CD14-positive monocyte (primary cell): ENCODE results near the gene OSTF1. TPM values are rescaled to one million over a fixed set of nuclear protein-coding genes. Genes with fewer than 3 reads are reported as not detected.
A peak's percentile ranks its signal among the peaks of the same experiment; 100 is the strongest.

Experiments used
- DNase-seq, 3 donors: peaks; one replicate each; pipeline ENCODE4 v3.0.0-alpha.2; 2011 to 2022
- H2AFZ ChIP-seq: 2 replicates; pipeline ENCODE4 v1.6.0; 2012; ENCODE audit warnings: mild to moderate bottlenecking, low read depth, low read length, inconsistent platforms; ENCODE audit not compliant: insufficient read depth, poor library complexity, severe bottlenecking
- H3K27ac ChIP-seq, 2 donors: 1 replicate in 1 of 2; 2 replicates in 1 of 2; pipeline ENCODE4 v1.5.1; 2012 to 2013; ENCODE audit warnings: low read length in 2 of 2, control low read depth in 1 of 2, inconsistent platforms in 1 of 2, low read depth in 1 of 2, mild to moderate bottlenecking in 1 of 2
- H3K27me3 ChIP-seq, 2 donors: one replicate each; pipeline versions ENCODE4 v1.6.0 to v1.6.1; 2011 to 2013; ENCODE audit warnings: low read length in 2 of 2; ENCODE audit not compliant: control insufficient read depth in 2 of 2, insufficient read depth in 2 of 2
- H3K36me3 ChIP-seq, 2 donors: replicated peaks in 1 of 2; 1 replicate in 1 of 2; 2 replicates in 1 of 2; pipeline versions ENCODE4 v1.5.1 to v1.6.1; 2012 to 2013; ENCODE audit warnings: low read length in 2 of 2, control low read depth in 1 of 2, inconsistent platforms in 1 of 2, mild to moderate bottlenecking in 1 of 2; ENCODE audit not compliant: insufficient read depth in 2 of 2, control insufficient read depth in 1 of 2
- H3K4me1 ChIP-seq, 2 donors: 1 replicate in 1 of 2; 2 replicates in 1 of 2; pipeline versions ENCODE4 v1.5.1 to v1.6.1; 2012 to 2013; ENCODE audit warnings: low read length in 2 of 2, control low read depth in 1 of 2, inconsistent platforms in 1 of 2, mild to moderate bottlenecking in 1 of 2, moderate library complexity in 1 of 2; ENCODE audit not compliant: insufficient read depth in 2 of 2, control insufficient read depth in 1 of 2
- H3K4me2 ChIP-seq: replicated peaks from 2 replicates; pipeline ENCODE3; 2012; ENCODE audit warnings: low read length, moderate library complexity, mild to moderate bottlenecking; ENCODE audit not compliant: poor library complexity, severe bottlenecking; ENCODE audit errors: extremely low read depth
- H3K4me3 ChIP-seq, 3 experiments: fragments of 200-600 bp in 1 of 3; sonication (generic) in 1 of 3; replicated peaks in 1 of 3; 1 replicate in 2 of 3; 2 replicates in 1 of 3; pipeline ENCODE4 v1.5.1; 2011 to 2013; ENCODE audit warnings: low read length in 3 of 3, mild to moderate bottlenecking in 3 of 3, control low read depth in 2 of 3, low read depth in 2 of 3, inconsistent platforms in 1 of 3, moderate library complexity in 1 of 3
- H3K79me2 ChIP-seq: 2 replicates; pipeline ENCODE4 v1.6.0; 2012; ENCODE audit warnings: mild to moderate bottlenecking, control low read depth, inconsistent platforms, low read length, moderate library complexity; ENCODE audit not compliant: insufficient read depth
- H3K9ac ChIP-seq: 2 replicates; pipeline ENCODE4 v1.6.0; 2017; ENCODE audit warnings: low read length, mild to moderate bottlenecking; ENCODE audit not compliant: insufficient read depth, poor library complexity, severe bottlenecking
- H3K9me3 ChIP-seq, 2 donors: replicated peaks in 1 of 2; 1 replicate in 1 of 2; 2 replicates in 1 of 2; pipeline versions ENCODE4 v1.5.1 to v1.6.1; 2012 to 2013; ENCODE audit warnings: low read length in 2 of 2, control low read depth in 1 of 2; ENCODE audit not compliant: control insufficient read depth in 1 of 2, insufficient read depth in 1 of 2
- H4K20me1 ChIP-seq: 2 replicates; pipeline ENCODE4 v1.6.0; 2012; ENCODE audit warnings: mild to moderate bottlenecking, low read length, control low read depth, moderate library complexity; ENCODE audit not compliant: insufficient read depth
- H3K27ac Mint-ChIP-seq, 7 donors: one replicate each; pipeline ENCODE4 v1.8.0; 2020; ENCODE audit warnings: mild to moderate bottlenecking in 7 of 7, mixed read lengths in 7 of 7, moderate library complexity in 6 of 7, inconsistent platforms in 2 of 7
- H3K27me3 Mint-ChIP-seq, 3 donors: one replicate each; pipeline ENCODE4 v1.8.0; 2021 to 2022; ENCODE audit warnings: low read depth in 3 of 3, mild to moderate bottlenecking in 3 of 3, mixed read lengths in 3 of 3, moderate library complexity in 3 of 3, inconsistent platforms in 1 of 3
- H3K36me3 Mint-ChIP-seq, 2 donors: one replicate each; pipeline ENCODE4 v1.8.0; 2020; ENCODE audit warnings: mixed read lengths in 2 of 2, inconsistent platforms in 1 of 2, mild to moderate bottlenecking in 1 of 2
- H3K4me1 Mint-ChIP-seq: one replicate; pipeline ENCODE4 v1.8.0; 2020; ENCODE audit warnings: mild to moderate bottlenecking, mixed read lengths
- H3K4me3 Mint-ChIP-seq, 2 donors: one replicate each; pipeline ENCODE4 v1.8.0; 2020; ENCODE audit warnings: mild to moderate bottlenecking in 2 of 2, mixed read lengths in 2 of 2, moderate library complexity in 1 of 2
- H3K9me3 Mint-ChIP-seq, 7 donors: one replicate each; pipeline ENCODE4 v1.8.0; 2020 to 2022; ENCODE audit warnings: mixed read lengths in 7 of 7, mild to moderate bottlenecking in 6 of 7, moderate library complexity in 6 of 7, inconsistent platforms in 2 of 7
- WGBS: methylation state at CpG from one replicate; pipeline ENCODE4 v1.1.5; 2013; ENCODE audit warnings: missing lambda C conversion rate; ENCODE audit not compliant: insufficient coverage; 5-methylcytosine and 5-hydroxymethylcytosine counted together
- intact Hi-C, 2 donors: fragments of 100-400 bp; cut with micrococcal nuclease; formaldehyde crosslinking; loops; one replicate each; pipeline versions ENCODE4 v1.15.0 to v1.15.1; 2023
- polyA plus RNA-seq, 3 donors: library from polyadenylated mRNA; depleted of rRNA in 1 of 3; unstranded in 2 of 3; stranded (reverse) in 1 of 3; fragments of 300-500 nt in 2 of 3; fragments of >200 nt in 1 of 3; fragmentation: Illumina TruSeq in 2 of 3; gene quantifications; 1 replicate in 2 of 3; 2 replicates in 1 of 3; pipeline ENCODE4 v1.2.3, GENCODE V29; 2012 to 2021
- TF ChIP-seq, protein P1 (sequence below): fragments of 200-600 bp; IDR thresholded peaks from one replicate; pipeline ENCODE4 v1.8.0; 2022; ENCODE audit warnings: antibody characterized with exemption, mild to moderate bottlenecking

OSTF1 gene
- polyA plus RNA-seq, 3 donors = 59.8 to 296 (median 240) TPM

- H3K27ac ChIP-seq = peak overlapping the region in 1 of 2 donors; percentile 35
- peaks cover 14 to 36% of the 10 kb centered on the region in 2 donors for H3K36me3 Mint-ChIP-seq
These were observed 4.5 kb downstream of the OSTF1 start for GRCh38 chr9:75092766-75093165.

GRCh38 chr9:75096796-75097195 lies 8.5 kb downstream of the OSTF1 start:
- no peak overlapping the region for H3K4me3 Mint-ChIP-seq
- peaks cover 100% of the 10 kb centered on the region for H3K79me2 ChIP-seq
- H3K4me3 ChIP-seq = no peak overlapping the region
- DNase-seq = no peak
- peaks cover 23 to 58% of the 10 kb centered on the region in 2 donors for H3K36me3 Mint-ChIP-seq
- H3K36me3 ChIP-seq = peaks cover 5 to 54% of the 10 kb centered on the region in 2 donors
- intact Hi-C loops = no loop called here
- H2AFZ ChIP-seq = no peak overlapping the region
- H3K4me1 Mint-ChIP-seq = peaks cover 37% of the 10 kb centered on the region
- H3K27ac Mint-ChIP-seq = peak overlapping the region in 1 of 7 donors; percentile 10
- H3K9me3 ChIP-seq = no peaks in the 10 kb centered on the region
- H3K9ac ChIP-seq = no peak overlapping the region
- H3K9me3 Mint-ChIP-seq = peaks cover 0 to 2% (median 0%) of the 10 kb centered on the region in 7 donors
- TF ChIP-seq, protein P1, sequence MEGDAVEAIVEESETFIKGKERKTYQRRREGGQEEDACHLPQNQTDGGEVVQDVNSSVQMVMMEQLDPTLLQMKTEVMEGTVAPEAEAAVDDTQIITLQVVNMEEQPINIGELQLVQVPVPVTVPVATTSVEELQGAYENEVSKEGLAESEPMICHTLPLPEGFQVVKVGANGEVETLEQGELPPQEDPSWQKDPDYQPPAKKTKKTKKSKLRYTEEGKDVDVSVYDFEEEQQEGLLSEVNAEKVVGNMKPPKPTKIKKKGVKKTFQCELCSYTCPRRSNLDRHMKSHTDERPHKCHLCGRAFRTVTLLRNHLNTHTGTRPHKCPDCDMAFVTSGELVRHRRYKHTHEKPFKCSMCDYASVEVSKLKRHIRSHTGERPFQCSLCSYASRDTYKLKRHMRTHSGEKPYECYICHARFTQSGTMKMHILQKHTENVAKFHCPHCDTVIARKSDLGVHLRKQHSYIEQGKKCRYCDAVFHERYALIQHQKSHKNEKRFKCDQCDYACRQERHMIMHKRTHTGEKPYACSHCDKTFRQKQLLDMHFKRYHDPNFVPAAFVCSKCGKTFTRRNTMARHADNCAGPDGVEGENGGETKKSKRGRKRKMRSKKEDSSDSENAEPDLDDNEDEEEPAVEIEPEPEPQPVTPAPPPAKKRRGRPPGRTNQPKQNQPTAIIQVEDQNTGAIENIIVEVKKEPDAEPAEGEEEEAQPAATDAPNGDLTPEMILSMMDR = no peak
- peaks cover 0 to 17% of the 10 kb centered on the region in 2 donors for H3K4me1 ChIP-seq
- no CpG with 5 or more reads among the region's 4 CpGs for whole genome bisulfite sequencing
- H3K27ac ChIP-seq = peak overlapping the region in 1 of 2 donors; percentile 10
- no peaks in the 10 kb centered on the region for H3K27me3 ChIP-seq
- H3K4me2 ChIP-seq = no peak overlapping the region
- H3K27me3 Mint-ChIP-seq = no peaks in the 10 kb centered on the region
- peaks cover 100% of the 10 kb centered on the region for H4K20me1 ChIP-seq

More at GRCh38 chr9:75092766-75093165, 4.5 kb downstream of the OSTF1 start:
- Mint-ChIP-seq H3K4me3 (no peak overlapping the region), H3K4me1 (peaks cover 57% of the 10 kb centered on the region), H3K9me3 (peaks cover 0 to 2% (median 0%) of the 10 kb centered on the region in 7 donors), H3K27ac (peak overlapping the region in 5 of 7 donors; percentile 37 to 72 (median 69)), H3K27me3 (no peaks in the 10 kb centered on the region)
- peaks cover 97% of the 10 kb centered on the region for H3K79me2 ChIP-seq
- no peak for DNase-seq
- WGBS = 85% methylated on average over 3 of the region's 4 CpGs
- H3K4me3 ChIP-seq = no peak overlapping the region
- no peak overlapping the region for H2AFZ ChIP-seq
- TF ChIP-seq, protein P1 = no peak
- no peaks in the 10 kb centered on the region for H3K9me3 ChIP-seq
- H3K27me3 ChIP-seq = no peaks in the 10 kb centered on the region
- no peak overlapping the region for H3K9ac ChIP-seq
- intact Hi-C loops = no loop called here
- peaks cover 88% of the 10 kb centered on the region for H4K20me1 ChIP-seq
- no peak overlapping the region for H3K4me2 ChIP-seq
- H3K36me3 ChIP-seq = peaks cover 3 to 18% of the 10 kb centered on the region in 2 donors
- peaks cover 21 to 44% of the 10 kb centered on the region in 2 donors for H3K4me1 ChIP-seq
